Neuronal stem cell (in vitro differentiated cells): ENCODE results near the gene GSTM3.
"Not testable (repeated sequence)": the region's sequence is repeated elsewhere in the genome, so short reads cannot be mapped to it uniquely, and the experiment has no call there.

Source experiments
- DNase-seq: peaks from one replicate; pipeline ENCODE4 v3.0.0-alpha.2; 2013; ENCODE audit warnings: low spot score
- H2AFZ ChIP-seq: one replicate; pipeline ENCODE4 v1.6.1; 2013; ENCODE audit warnings: mild to moderate bottlenecking, low read length, inconsistent platforms
- H2AK5ac ChIP-seq: 2 replicates; pipeline ENCODE4 v1.6.1; 2013; ENCODE audit warnings: low read depth, mild to moderate bottlenecking, inconsistent platforms, low read length, moderate library complexity, mixed read lengths
- H2BK120ac ChIP-seq: 2 replicates; pipeline ENCODE4 v1.6.1; 2013; ENCODE audit warnings: low read depth, mild to moderate bottlenecking, inconsistent platforms, low read length, moderate library complexity, mixed read lengths
- H2BK12ac ChIP-seq: one replicate; pipeline ENCODE4 v1.6.1; 2013; ENCODE audit warnings: low read length, inconsistent platforms
- H2BK15ac ChIP-seq: 2 replicates; pipeline ENCODE4 v1.6.1; 2013; ENCODE audit warnings: mild to moderate bottlenecking, low read length, inconsistent platforms, mixed read lengths
- H2BK5ac ChIP-seq: one replicate; pipeline ENCODE4 v1.6.1; 2013; ENCODE audit warnings: inconsistent platforms, mild to moderate bottlenecking, low read length, moderate library complexity
- H3K14ac ChIP-seq: one replicate; pipeline ENCODE4 v1.6.1; 2013; ENCODE audit warnings: low read length, inconsistent platforms
- H3K18ac ChIP-seq: 2 replicates; pipeline ENCODE4 v1.6.1; 2013; ENCODE audit warnings: low read length, inconsistent platforms
- H3K23ac ChIP-seq: 2 replicates; pipeline ENCODE4 v1.6.1; 2013; ENCODE audit warnings: low read depth, mild to moderate bottlenecking, mixed read lengths, low read length, inconsistent platforms; ENCODE audit not compliant: poor library complexity
- H3K27ac ChIP-seq: replicated peaks from 3 replicates; pipeline ENCODE4 v1.5.1; 2013; ENCODE audit warnings: low read length, inconsistent platforms
- H3K27me3 ChIP-seq, 3 experiments: 2 replicates each; pipeline ENCODE4 v1.6.1; 2013; ENCODE audit warnings: low read length in 3 of 3, mild to moderate bottlenecking in 2 of 3, inconsistent platforms in 1 of 3, low read depth in 1 of 3, mixed read lengths in 1 of 3, moderate library complexity in 1 of 3; ENCODE audit not compliant: control insufficient read depth in 3 of 3, insufficient read depth in 3 of 3
- H3K36me3 ChIP-seq, 2 donors: replicated peaks in 1 of 2; 2 replicates each; pipeline ENCODE4 v1.6.1; 2013; ENCODE audit warnings: low read length in 2 of 2; ENCODE audit not compliant: control insufficient read depth in 2 of 2, insufficient read depth in 2 of 2
- H3K4ac ChIP-seq: 2 replicates; pipeline ENCODE4 v1.6.1; 2013; ENCODE audit warnings: inconsistent platforms, mild to moderate bottlenecking, low read length, moderate library complexity
- H3K4me1 ChIP-seq, 2 donors: 1 replicate in 1 of 2; 2 replicates in 1 of 2; pipeline ENCODE4 v1.6.1; 2013; ENCODE audit warnings: low read length in 2 of 2, low read depth in 1 of 2; ENCODE audit not compliant: control insufficient read depth in 2 of 2, insufficient read depth in 1 of 2
- H3K4me2 ChIP-seq: one replicate; pipeline ENCODE4 v1.6.1; 2013; ENCODE audit warnings: mild to moderate bottlenecking, low read length, inconsistent platforms; ENCODE audit not compliant: insufficient read depth, poor library complexity, severe bottlenecking
- H3K4me3 ChIP-seq, 2 donors: 2 replicates each; pipeline ENCODE4 v1.5.1; 2013; ENCODE audit warnings: low read length in 2 of 2, mild to moderate bottlenecking in 2 of 2, inconsistent platforms in 1 of 2, moderate library complexity in 1 of 2
- H3K79me1 ChIP-seq: one replicate; pipeline ENCODE4 v1.6.1; 2013; ENCODE audit warnings: low read depth, mild to moderate bottlenecking, inconsistent platforms, low read length, moderate library complexity
- H3K9ac ChIP-seq: one replicate; pipeline ENCODE4 v1.6.1; 2013; ENCODE audit warnings: mild to moderate bottlenecking, low read depth, low read length, inconsistent platforms; ENCODE audit not compliant: poor library complexity
- H3K9me3 ChIP-seq, 2 donors: replicated peaks in 1 of 2; 2 replicates each; pipeline versions ENCODE3 to v1.6.1; 2013; ENCODE audit warnings: low read length in 2 of 2, mild to moderate bottlenecking in 2 of 2, inconsistent platforms in 1 of 2, low read depth in 1 of 2, mixed read lengths in 1 of 2, moderate library complexity in 1 of 2; ENCODE audit not compliant: control insufficient read depth in 2 of 2, insufficient read depth in 1 of 2
- H4K8ac ChIP-seq: one replicate; pipeline ENCODE4 v1.6.1; 2013; ENCODE audit warnings: low read depth, mild to moderate bottlenecking, inconsistent platforms, low read length, moderate library complexity
- H4K91ac ChIP-seq: one replicate; pipeline ENCODE4 v1.6.1; 2013; ENCODE audit warnings: low read length, low read depth, mild to moderate bottlenecking, inconsistent platforms; ENCODE audit not compliant: poor library complexity
- WGBS, 2 donors: extraction: QIAGEN DNeasy Blood & Tissue Kit; methylation state at CpG; one replicate each; pipeline ENCODE4 v1.1.7; 2013; ENCODE audit warnings: missing lambda C conversion rate in 2 of 2, mixed read lengths in 1 of 2; ENCODE audit not compliant: insufficient read length in 2 of 2, insufficient replicate concordance in 1 of 2; ENCODE audit errors: extremely low coverage in 2 of 2; 5-methylcytosine and 5-hydroxymethylcytosine counted together

The GSTM3 gene

DNA sequence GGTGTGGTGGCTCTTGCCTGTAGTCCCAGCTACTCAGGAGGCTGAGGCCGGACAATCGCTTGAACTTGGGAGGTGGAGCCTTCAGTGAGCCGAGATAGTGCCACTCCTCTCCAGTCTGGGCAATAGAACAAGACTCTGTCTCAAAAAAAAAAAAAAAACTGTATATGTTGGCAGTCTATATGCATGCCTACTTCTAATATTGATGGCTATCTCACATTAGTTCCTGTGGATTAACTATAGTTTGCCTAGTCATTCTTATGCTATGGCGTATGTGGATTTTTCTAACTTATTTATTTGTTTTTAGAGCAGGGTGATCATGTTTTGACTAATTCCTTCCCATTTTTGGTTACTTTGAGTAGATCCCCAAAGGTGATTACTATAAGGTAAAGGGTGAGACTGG lies 43.8 kb downstream of the GSTM3 start:
- Histone ChIP-seq H3K36me3 (no peaks in the 10 kb centered on the region), H3K4me3 (no peak overlapping the region)
- no CpG with 5 or more reads among the region's 4 CpGs for WGBS, 2 donors

GRCh38 chr1:109695138-109695537 lies 45.7 kb downstream of the GSTM3 start:
- not testable (repeated sequence) for H3K9ac ChIP-seq, H3K14ac ChIP-seq, H4K91ac ChIP-seq, H3K18ac ChIP-seq, H3K4me1 ChIP-seq, H2AFZ ChIP-seq, H3K79me1 ChIP-seq, H2BK12ac ChIP-seq, H3K4me2 ChIP-seq, H2BK120ac ChIP-seq, H3K4ac ChIP-seq, H2BK15ac ChIP-seq, H3K27ac ChIP-seq, H2AK5ac ChIP-seq, H3K4me3 ChIP-seq, H3K23ac ChIP-seq, DNase-seq, H3K27me3 ChIP-seq, H4K8ac ChIP-seq, H3K9me3 ChIP-seq, H3K36me3 ChIP-seq, H2BK5ac ChIP-seq
- no CpG with 5 or more reads among the region's 3 CpGs for WGBS, 2 donors

More for the DNA sequence above, 43.8 kb downstream of the GSTM3 start:
- Histone ChIP-seq H3K18ac (no peak overlapping the region), H3K9me3 (no peaks in the 10 kb centered on the region), H2AFZ (no peak overlapping the region), H3K27me3 (no peaks in the 10 kb centered on the region), H3K9ac (no peak overlapping the region), H3K79me1 (no peaks in the 10 kb centered on the region), H3K4me1 (no peaks in the 10 kb centered on the region), H2BK120ac (no peak overlapping the region), H3K14ac (no peak overlapping the region), H3K27ac (no peak overlapping the region), H3K4me2 (no peak overlapping the region), H3K23ac (no peak overlapping the region), H2BK15ac (no peak overlapping the region), H3K4ac (no peak overlapping the region), H4K8ac (no peak overlapping the region), H4K91ac (no peak overlapping the region), H2BK5ac (no peak overlapping the region), H2AK5ac (no peak overlapping the region), H2BK12ac (no peak overlapping the region)
- no peak for DNase-seq

DNA sequence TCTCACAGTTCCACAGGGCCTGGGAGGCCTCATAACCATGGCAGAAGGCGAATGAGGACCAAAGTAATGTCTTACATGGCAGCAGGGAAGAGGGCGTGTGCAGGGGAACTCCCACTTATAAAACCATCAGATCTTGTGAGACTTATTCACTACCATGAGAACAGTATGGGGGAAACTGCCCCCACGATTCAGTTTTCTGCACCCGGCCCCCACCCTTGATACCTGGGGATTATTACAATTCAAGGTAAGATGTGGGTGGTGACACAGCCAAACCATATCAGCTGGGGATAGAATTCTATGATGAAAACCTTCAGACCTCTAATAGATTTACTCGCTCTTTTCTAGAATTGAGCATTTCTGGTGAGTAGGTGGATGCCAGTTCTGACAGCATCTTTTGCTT lies 46.4 kb downstream of the GSTM3 start:
- no CpG with 5 or more reads among the region's 5 CpGs for WGBS, 2 donors
- H2AFZ ChIP-seq, H3K18ac ChIP-seq: not testable (repeated sequence)

GRCh38 chr1:109691759-109692158 lies 49.1 kb downstream of the GSTM3 start:
- no peak overlapping the region for H3K27ac ChIP-seq
- no peak overlapping the region for H2BK15ac ChIP-seq
- H2BK5ac ChIP-seq, result no peak overlapping the region
- H2AFZ ChIP-seq, result no peak overlapping the region
- H3K27me3 ChIP-seq, result no peaks in the 10 kb centered on the region
- H3K4ac ChIP-seq, result no peak overlapping the region
- no peaks in the 10 kb centered on the region for H3K79me1 ChIP-seq
- no peak overlapping the region for H3K9ac ChIP-seq
- no peak overlapping the region for H2BK12ac ChIP-seq
- H3K23ac ChIP-seq, result no peak overlapping the region
- H2AK5ac ChIP-seq, result no peak overlapping the region
- no peaks in the 10 kb centered on the region for H3K9me3 ChIP-seq
- H3K4me2 ChIP-seq, result no peak overlapping the region
- H4K8ac ChIP-seq, result no peak overlapping the region
- H3K4me1 ChIP-seq, result peaks cover 0 to 6% of the 10 kb centered on the region in 2 donors
- no peak overlapping the region for H4K91ac ChIP-seq
- no peak overlapping the region for H3K14ac ChIP-seq
- no peak overlapping the region for H3K4me3 ChIP-seq
- WGBS, 2 donors, result no CpG with 5 or more reads among the region's 6 CpGs
- no peak overlapping the region for H2BK120ac ChIP-seq
- no peak overlapping the region for H3K18ac ChIP-seq
- H3K36me3 ChIP-seq, result peaks cover 0 to 4% of the 10 kb centered on the region in 2 donors
- DNase-seq, result no peak

More for the DNA sequence above, 46.4 kb downstream of the GSTM3 start:
- H2BK15ac ChIP-seq, H2AK5ac ChIP-seq, H2BK5ac ChIP-seq, H4K8ac ChIP-seq, H4K91ac ChIP-seq, H3K4me2 ChIP-seq, H3K79me1 ChIP-seq, H2BK12ac ChIP-seq, H3K9me3 ChIP-seq, H3K36me3 ChIP-seq, H3K4me3 ChIP-seq, DNase-seq, H3K23ac ChIP-seq, H3K4ac ChIP-seq, H3K9ac ChIP-seq, H3K27ac ChIP-seq, H3K27me3 ChIP-seq, H3K4me1 ChIP-seq, H2BK120ac ChIP-seq, H3K14ac ChIP-seq: not testable (repeated sequence)
